NCI-H187 treated with DMSO at 0.1 percent for 48 hours (cell line): ENCODE results near the gene CDK2AP2.
"Not testable (repeated sequence)": the region's sequence is repeated elsewhere in the genome, so short reads cannot be mapped to it uniquely, and the experiment has no call there.

Experiments
- DNase-seq: peaks from one replicate; lab custom pipeline; 2025; lab: John Stamatoyannopoulos, UW

CDK2AP2 gene

GRCh38 chr11:67507864-67508485 lies at the start of gene CDK2AP2:
CDK2AP2 (minus strand) TSS chr11:67508162; CDS start chr11:67508082, 80 bp downstream.
- DNase-seq: peak; percentile 82

GRCh38 chr11:67556244-67556643 lies 48.3 kb upstream of the CDK2AP2 start:
- no peak for DNase-seq

- DNase-seq: not testable (repeated sequence)
These were observed 43.7 kb upstream of the CDK2AP2 start for GRCh38 chr11:67551697-67552096.

- no peak for DNase-seq
These were observed 43.2 kb upstream of the CDK2AP2 start for GRCh38 chr11:67551127-67551526.

- DNase-seq: no peak
These were observed 40.7 kb upstream of the CDK2AP2 start for GRCh38 chr11:67548555-67549110.

- DNase-seq: not testable (repeated sequence)
These were observed 40.1 kb upstream of the CDK2AP2 start for GRCh38 chr11:67548112-67548511.

- no peak for DNase-seq
These were observed 37.3 kb upstream of the CDK2AP2 start for GRCh38 chr11:67545280-67545679.

- no peak for DNase-seq
These were observed 36.8 kb upstream of the CDK2AP2 start for GRCh38 chr11:67544616-67545242.

- no peak for DNase-seq
These were observed 35.6 kb upstream of the CDK2AP2 start for GRCh38 chr11:67543585-67543984.

GRCh38 chr11:67542971-67543370 lies 35.0 kb upstream of the CDK2AP2 start:
- no peak for DNase-seq

- DNase-seq: no peak
These were observed 34.2 kb upstream of the CDK2AP2 start for GRCh38 chr11:67542169-67542568.

- DNase-seq: no peak
These were observed 33.2 kb upstream of the CDK2AP2 start for GRCh38 chr11:67541198-67541597.

GRCh38 chr11:67539550-67539949 lies 31.6 kb upstream of the CDK2AP2 start:
- no peak for DNase-seq

GRCh38 chr11:67538823-67539505 lies 31.0 kb upstream of the CDK2AP2 start:
- DNase-seq: no peak

GRCh38 chr11:67538306-67538705 lies 30.3 kb upstream of the CDK2AP2 start:
- DNase-seq: no peak

GRCh38 chr11:67535561-67535960 lies 27.6 kb upstream of the CDK2AP2 start:
- DNase-seq: no peak

GRCh38 chr11:67534070-67534679 lies 26.2 kb upstream of the CDK2AP2 start:
- DNase-seq: no peak

- DNase-seq: no peak
These were observed 24.9 kb upstream of the CDK2AP2 start for GRCh38 chr11:67532889-67533288.

GRCh38 chr11:67530282-67530592 lies 22.3 kb upstream of the CDK2AP2 start:
- no peak for DNase-seq

GRCh38 chr11:67528376-67528775 lies 20.4 kb upstream of the CDK2AP2 start:
- DNase-seq: no peak

GRCh38 chr11:67525275-67525976 lies 17.5 kb upstream of the CDK2AP2 start:
- DNase-seq: no peak

GRCh38 chr11:67524480-67524808 lies 16.5 kb upstream of the CDK2AP2 start:
- DNase-seq: no peak
